ENCODE measurements around the gene BTNL8. TPM values are rescaled to one million over a fixed set of nuclear protein-coding genes. Genes with fewer than 3 reads are reported as not detected.

BTNL8 gene
- total RNA-seq, 2 experiments from 2014 or later = not detected

DNA sequence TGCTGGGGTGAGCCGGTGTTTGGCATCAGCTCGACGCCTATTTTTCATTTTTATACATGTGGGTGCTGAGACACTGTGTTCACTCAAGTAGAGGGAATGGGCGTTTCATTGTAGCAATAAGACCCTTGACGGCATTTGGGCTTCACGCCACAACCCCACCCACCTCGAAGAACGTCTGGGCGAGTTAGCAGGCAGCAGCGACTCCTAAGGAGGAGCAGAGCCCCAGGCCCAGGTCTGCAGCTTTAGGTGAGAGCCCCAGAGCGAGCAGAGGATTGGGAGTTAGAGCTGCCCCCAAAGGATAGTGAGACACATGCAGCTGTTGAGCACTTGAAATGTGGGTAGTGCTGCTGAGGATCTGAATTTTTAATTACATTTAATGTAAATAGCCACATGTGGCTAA, 36.3 kb upstream of the BTNL8 start:
- no peak overlapping the region for H3K4me3 ChIP-seq (ENCODE audit: low read length)
- Mint-ChIP-seq H3K4me3 (peak overlapping the region; percentile 59), H3K4me1 (ENCODE audit: low read depth) (peaks cover 26% of the 10 kb centered on the region), H3K27ac (peak overlapping the region; percentile 30), H3K9me3 (no peaks in the 10 kb centered on the region), H3K27me3 (peaks cover 15% of the 10 kb centered on the region), H3K36me3 (ENCODE audit: low read depth) (peaks cover 18% of the 10 kb centered on the region)
- H3K4me1 ChIP-seq (ENCODE audit: insufficient read depth, low read length) = peaks cover 10% of the 10 kb centered on the region
- H3K27me3 ChIP-seq (ENCODE audit: control insufficient read depth in 1 of 2, insufficient read depth in 2 of 2, low read length in 2 of 2) = no peaks in the 10 kb centered on the region
- peaks cover 11% of the 10 kb centered on the region for H3K36me3 ChIP-seq (ENCODE audit: insufficient read depth, low read length)
- no peak for DNase-seq
- intact Hi-C loops (cut with DNase I, micrococcal nuclease) = loop anchor here (5.0 to 10.0 kb wide), 5 partner anchors 80 to 568 kb away; partner anchors contain the start of genes MAPK9 (in 1 of the 2), RACK1 (in 1 of the 2) and TRIM52 (in 1 of the 2)
- H3K9me3 ChIP-seq (ENCODE audit: control insufficient read depth in 1 of 2, insufficient read depth in 1 of 2, low read length in 2 of 2) = no peaks in the 10 kb centered on the region
- ChIA-PET POLR2A (interaction anchor here (1.2 to 5.4 kb wide), 4 partner anchors 32 to 326 kb away, joined by 4 to 50 read pairs (median 9); partner anchors contain the start of gene MGAT1), CTCF (no interaction called here)
- ATAC-seq (ENCODE audit: poor library complexity) = no peak
- no peak overlapping the region for H3K27ac ChIP-seq (ENCODE audit: low read depth in 1 of 2, low read length in 2 of 2)
- TF ChIP-seq, protein P1, sequence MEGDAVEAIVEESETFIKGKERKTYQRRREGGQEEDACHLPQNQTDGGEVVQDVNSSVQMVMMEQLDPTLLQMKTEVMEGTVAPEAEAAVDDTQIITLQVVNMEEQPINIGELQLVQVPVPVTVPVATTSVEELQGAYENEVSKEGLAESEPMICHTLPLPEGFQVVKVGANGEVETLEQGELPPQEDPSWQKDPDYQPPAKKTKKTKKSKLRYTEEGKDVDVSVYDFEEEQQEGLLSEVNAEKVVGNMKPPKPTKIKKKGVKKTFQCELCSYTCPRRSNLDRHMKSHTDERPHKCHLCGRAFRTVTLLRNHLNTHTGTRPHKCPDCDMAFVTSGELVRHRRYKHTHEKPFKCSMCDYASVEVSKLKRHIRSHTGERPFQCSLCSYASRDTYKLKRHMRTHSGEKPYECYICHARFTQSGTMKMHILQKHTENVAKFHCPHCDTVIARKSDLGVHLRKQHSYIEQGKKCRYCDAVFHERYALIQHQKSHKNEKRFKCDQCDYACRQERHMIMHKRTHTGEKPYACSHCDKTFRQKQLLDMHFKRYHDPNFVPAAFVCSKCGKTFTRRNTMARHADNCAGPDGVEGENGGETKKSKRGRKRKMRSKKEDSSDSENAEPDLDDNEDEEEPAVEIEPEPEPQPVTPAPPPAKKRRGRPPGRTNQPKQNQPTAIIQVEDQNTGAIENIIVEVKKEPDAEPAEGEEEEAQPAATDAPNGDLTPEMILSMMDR (IDR thresholded peaks at IDR 0.05) = no peak

DNA sequence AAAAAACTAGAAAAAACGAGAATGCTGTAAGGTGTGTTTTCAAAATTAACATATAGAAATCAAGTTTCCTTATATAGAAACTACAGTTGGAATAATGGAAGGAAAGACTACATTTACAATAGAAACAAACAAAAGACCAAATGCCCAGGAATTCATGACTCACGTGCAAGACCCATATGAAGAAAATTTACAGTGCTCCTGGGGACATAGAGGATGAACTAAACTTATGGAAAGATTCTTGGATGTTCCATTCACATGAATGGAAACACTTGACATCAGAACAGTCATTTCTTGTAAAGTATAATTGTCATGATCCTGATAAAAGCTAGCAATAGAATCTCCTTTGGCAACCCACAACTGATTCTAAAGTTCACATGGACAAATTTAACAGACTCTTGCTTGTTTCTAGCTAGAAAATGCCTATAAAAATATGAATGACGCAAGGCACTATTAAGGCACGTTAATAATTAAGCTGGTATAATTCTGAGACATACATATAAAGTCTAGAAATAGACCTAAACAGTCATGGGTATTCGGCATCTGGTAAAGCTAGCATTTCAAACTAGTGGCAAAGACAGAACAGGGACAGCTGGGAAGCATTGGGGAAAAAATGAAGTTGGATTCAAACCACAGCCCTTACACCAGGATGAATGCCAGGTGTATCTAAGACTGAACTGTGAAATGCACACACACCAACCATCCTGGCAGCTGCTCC, 32.8 kb upstream of the BTNL8 start:
- Mint-ChIP-seq H3K27me3 (peaks cover 26% of the 10 kb centered on the region), H3K9me3 (no peaks in the 10 kb centered on the region), H3K4me3 (no peak overlapping the region), H3K4me1 (ENCODE audit: low read depth) (no peaks in the 10 kb centered on the region), H3K27ac (no peak overlapping the region), H3K36me3 (ENCODE audit: low read depth) (no peaks in the 10 kb centered on the region)
- intact Hi-C loops (cut with DNase I, micrococcal nuclease) = loop anchor here in 1 of 2 experiments (5.0 to 10.0 kb wide), 2 partner anchors 84 to 571 kb away; partner anchors contain the start of gene MAPK9
- Histone ChIP-seq H3K36me3 (ENCODE audit: insufficient read depth, low read length) (no peaks in the 10 kb centered on the region), H3K27ac (ENCODE audit: low read depth in 1 of 2, low read length in 2 of 2) (no peak overlapping the region), H3K9me3 (ENCODE audit: control insufficient read depth in 1 of 2, insufficient read depth in 1 of 2, low read length in 2 of 2) (no peaks in the 10 kb centered on the region), H3K4me1 (ENCODE audit: insufficient read depth, low read length) (peaks cover 5% of the 10 kb centered on the region), H3K4me3 (ENCODE audit: low read length) (no peak overlapping the region), H3K27me3 (ENCODE audit: control insufficient read depth in 1 of 2, insufficient read depth in 2 of 2, low read length in 2 of 2) (no peaks in the 10 kb centered on the region)
- CTCF ChIA-PET = interaction anchor here (0.7 to 2.2 kb wide), 4 partner anchors 53 to 82 kb away, joined by 3 to 5 read pairs (median 3); no protein-coding TSS in a partner anchor
- DNase-seq = no peak
- POLR2A ChIA-PET = interaction anchor here (0.7 to 1.1 kb wide), 3 partner anchors 35 to 80 kb away, joined by 4 to 5 read pairs (median 4); no protein-coding TSS in a partner anchor
- TF ChIP-seq, protein P1 (IDR thresholded peaks at IDR 0.05) = no peak
- no peak for ATAC-seq (ENCODE audit: poor library complexity)

DNA sequence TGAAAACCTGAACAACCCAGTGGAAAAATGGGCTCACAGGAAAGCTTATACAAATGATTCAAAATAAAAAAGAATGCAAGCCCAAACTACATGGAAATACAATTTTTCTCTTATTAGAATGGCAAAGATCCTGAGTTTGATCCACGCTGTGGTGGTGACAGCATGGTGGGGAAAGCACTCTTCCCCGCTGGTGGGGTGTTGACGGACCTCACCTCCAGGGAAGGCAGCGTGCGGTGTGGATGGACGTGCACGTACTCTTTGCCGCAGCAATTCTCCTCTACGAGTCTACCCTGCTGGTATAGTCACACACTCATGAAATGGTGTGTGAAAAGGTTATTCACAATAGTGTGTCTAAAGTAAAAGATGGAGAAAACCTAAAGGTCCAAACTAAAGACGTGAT, 32.0 kb upstream of the BTNL8 start:
- TF ChIP-seq, protein P1 (IDR thresholded peaks at IDR 0.05) = no peak
- Histone ChIP-seq H3K27me3 (ENCODE audit: control insufficient read depth in 1 of 2, insufficient read depth in 2 of 2, low read length in 2 of 2) (no peaks in the 10 kb centered on the region), H3K4me1 (ENCODE audit: insufficient read depth, low read length) (no peaks in the 10 kb centered on the region), H3K36me3 (ENCODE audit: insufficient read depth, low read length) (no peaks in the 10 kb centered on the region), H3K4me3 (ENCODE audit: low read length) (no peak overlapping the region), H3K9me3 (ENCODE audit: control insufficient read depth in 1 of 2, insufficient read depth in 1 of 2, low read length in 2 of 2) (no peaks in the 10 kb centered on the region), H3K27ac (ENCODE audit: low read depth in 1 of 2, low read length in 2 of 2) (no peak overlapping the region)
- intact Hi-C loops (cut with DNase I, micrococcal nuclease) = loop anchor here in 1 of 2 experiments (5.0 to 10.0 kb wide), 2 partner anchors 85 to 572 kb away; partner anchors contain the start of gene MAPK9
- ATAC-seq (ENCODE audit: poor library complexity) = no peak
- H3K27me3 Mint-ChIP-seq = peaks cover 26% of the 10 kb centered on the region
- no peaks in the 10 kb centered on the region for H3K4me1 Mint-ChIP-seq (ENCODE audit: low read depth)
- no peak overlapping the region for H3K4me3 Mint-ChIP-seq
- ChIA-PET POLR2A (interaction anchor here (0.7 kb wide), 2 partner anchors 57 to 81 kb away, joined by 4 read pairs; no protein-coding TSS in a partner anchor), CTCF (interaction anchor here (1.1 to 3.3 kb wide), 3 partner anchors 54 to 83 kb away, joined by 3 to 13 read pairs (median 5); no protein-coding TSS in a partner anchor)
- DNase-seq = no peak
- no peak overlapping the region for H3K27ac Mint-ChIP-seq
- H3K9me3 Mint-ChIP-seq = no peaks in the 10 kb centered on the region
- H3K36me3 Mint-ChIP-seq (ENCODE audit: low read depth) = no peaks in the 10 kb centered on the region
